GM12872 (cell line): ENCODE measurements around the gene NINJ2.

Experiments
- TF ChIP-seq, protein P1 (sequence below): IDR thresholded peaks from 3 replicates; pipeline ENCODE4 v1.5.1; 2011; ENCODE audit warnings: low read depth, mild to moderate bottlenecking, low read length, moderate library complexity; ENCODE audit not compliant: insufficient read depth

The NINJ2 gene

DNA sequence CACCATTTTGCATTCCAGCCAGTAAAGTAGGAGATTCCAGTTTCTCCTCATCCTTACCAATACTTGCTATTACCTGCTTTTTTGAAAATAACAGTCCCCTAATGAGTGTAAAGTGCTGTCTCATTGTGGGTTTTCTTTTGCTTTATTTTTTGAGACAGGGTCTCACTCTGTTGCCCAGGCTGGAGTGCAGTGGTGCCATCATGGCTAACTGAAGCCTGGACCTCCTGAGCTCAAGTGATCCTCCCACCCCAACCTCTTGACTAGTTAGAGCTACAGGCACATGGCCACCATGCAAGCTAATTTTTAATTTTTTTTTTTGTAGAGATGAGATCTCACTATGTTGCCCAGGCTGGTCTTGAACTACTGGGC lies 60.6 kb downstream of the NINJ2 start:
- TF ChIP-seq, protein P1, sequence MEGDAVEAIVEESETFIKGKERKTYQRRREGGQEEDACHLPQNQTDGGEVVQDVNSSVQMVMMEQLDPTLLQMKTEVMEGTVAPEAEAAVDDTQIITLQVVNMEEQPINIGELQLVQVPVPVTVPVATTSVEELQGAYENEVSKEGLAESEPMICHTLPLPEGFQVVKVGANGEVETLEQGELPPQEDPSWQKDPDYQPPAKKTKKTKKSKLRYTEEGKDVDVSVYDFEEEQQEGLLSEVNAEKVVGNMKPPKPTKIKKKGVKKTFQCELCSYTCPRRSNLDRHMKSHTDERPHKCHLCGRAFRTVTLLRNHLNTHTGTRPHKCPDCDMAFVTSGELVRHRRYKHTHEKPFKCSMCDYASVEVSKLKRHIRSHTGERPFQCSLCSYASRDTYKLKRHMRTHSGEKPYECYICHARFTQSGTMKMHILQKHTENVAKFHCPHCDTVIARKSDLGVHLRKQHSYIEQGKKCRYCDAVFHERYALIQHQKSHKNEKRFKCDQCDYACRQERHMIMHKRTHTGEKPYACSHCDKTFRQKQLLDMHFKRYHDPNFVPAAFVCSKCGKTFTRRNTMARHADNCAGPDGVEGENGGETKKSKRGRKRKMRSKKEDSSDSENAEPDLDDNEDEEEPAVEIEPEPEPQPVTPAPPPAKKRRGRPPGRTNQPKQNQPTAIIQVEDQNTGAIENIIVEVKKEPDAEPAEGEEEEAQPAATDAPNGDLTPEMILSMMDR, result no peak

DNA sequence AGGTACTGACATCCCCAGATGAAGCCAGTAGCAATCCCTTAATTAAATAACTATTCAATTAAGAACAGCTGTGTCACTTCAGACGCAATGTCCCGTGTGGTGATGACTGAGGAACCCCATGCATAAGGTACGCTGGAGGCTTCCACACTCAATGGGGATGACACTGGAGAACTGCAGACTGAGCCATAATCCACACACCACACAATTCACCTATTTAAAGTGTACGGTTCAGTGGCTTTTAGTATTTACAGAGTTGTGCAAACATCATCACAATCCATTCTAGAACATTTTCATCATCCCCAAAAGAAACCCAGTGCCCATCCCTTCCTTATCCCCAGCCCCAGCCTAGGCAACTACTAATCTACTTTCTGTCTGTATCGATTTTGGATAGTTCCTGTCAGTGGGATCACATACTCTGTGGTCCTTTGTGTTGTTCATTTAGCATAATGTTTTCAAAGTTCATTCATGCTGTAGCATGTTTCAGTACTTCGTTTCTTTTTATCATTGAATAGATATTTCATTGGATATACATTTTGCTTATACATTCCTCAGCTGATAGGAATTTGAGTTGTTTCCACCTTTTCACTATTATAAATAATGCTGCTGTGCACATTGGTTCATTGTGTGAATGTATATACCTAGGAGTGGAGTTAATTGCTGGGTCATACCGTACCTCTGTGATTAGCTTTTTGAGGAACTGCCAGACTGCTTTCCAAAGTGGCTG lies 61.1 kb downstream of the NINJ2 start:
- TF ChIP-seq, protein P1, result no peak

DNA sequence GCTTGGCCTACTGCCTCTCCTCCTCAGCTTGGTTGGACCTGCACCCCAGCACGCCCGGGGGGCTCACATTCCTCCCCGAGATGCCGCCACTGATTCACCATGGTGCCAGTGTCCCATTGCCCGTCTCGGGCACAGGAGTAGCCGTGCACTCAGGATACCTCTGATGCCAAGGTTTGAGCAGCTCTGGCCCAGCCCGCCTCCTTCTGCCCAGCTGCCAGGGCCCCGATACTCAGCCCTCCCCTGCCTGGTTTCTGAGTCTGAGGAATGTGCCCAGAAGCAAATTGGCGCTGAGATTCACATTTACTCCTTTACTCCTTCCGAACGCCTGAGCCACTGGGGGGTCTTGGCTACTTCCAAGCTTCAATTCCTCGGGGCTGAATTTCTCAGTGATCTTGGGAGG lies 63.5 kb downstream of the NINJ2 start:
- TF ChIP-seq, protein P1, result no peak

DNA sequence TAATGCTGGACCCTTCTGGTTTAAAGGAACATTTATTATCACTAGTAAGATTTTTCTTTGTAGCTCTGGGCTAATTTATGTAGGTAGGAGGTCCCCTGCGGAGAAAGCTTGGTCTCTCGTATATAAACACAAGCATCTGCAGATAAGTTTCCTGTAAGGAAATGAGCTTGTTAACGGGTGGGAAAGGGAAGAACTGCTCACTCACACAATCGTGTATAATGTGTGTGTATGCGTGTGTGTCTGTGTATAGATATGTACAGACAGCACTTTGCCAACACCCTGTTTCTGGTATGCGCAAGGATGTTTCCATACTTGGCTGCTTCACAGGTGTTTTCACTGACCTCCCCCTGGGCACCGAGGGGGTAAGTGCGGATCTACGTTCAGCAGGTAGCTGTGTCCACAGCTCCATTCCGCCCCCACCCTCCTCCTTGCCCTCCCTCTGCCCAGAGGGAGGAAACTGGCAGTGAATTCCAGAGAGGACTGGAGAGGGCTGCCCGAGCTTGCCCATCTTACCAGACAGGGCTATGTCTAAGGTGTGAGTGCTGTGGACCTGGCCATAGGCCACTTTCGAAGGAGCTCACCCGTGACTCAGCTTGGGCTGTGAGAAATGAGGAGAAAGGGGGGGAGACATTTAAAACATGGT lies 65.2 kb downstream of the NINJ2 start:
- TF ChIP-seq, protein P1, result no peak

DNA sequence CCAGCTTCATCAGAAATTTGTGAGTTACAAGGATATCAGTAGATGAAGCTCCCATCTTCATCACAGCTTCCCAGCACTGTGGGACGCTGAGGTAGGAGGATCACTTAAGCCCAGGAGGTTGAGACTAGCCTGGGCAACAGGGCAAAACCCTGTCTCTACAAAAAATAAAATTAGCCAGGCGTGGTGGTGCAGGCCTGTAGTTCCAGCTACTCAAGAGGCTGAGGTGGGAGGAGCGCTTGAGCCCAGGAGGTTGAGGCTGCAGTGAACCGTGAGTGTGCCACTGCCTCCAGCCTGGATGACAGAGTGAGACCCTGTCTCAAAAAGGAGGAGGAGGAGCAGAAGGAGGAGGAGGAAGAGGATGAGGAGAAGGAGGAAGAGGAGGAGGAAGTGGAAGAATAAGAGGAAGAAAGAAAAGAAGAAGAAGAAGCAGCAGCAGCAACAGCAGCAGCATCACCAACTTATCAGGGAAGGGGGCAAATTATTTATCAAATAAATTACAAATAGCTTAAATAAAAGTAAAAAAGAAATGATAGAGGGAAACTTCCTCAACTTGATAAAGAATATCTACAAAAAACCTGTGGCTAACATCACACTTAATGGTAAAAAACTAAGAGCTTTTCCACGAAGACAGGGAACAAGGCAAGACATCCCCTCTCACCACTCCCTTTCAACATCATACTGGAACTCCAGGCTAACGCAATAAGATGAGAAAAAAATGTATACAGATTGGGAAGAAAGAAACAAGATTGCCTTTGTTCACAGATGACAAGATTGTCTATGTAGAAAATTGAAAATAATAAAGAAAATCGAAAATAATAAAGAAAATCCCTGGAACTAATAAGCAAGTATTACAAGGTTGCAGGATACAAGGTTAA lies 69.6 kb downstream of the NINJ2 start:
- TF ChIP-seq, protein P1, result no peak

DNA sequence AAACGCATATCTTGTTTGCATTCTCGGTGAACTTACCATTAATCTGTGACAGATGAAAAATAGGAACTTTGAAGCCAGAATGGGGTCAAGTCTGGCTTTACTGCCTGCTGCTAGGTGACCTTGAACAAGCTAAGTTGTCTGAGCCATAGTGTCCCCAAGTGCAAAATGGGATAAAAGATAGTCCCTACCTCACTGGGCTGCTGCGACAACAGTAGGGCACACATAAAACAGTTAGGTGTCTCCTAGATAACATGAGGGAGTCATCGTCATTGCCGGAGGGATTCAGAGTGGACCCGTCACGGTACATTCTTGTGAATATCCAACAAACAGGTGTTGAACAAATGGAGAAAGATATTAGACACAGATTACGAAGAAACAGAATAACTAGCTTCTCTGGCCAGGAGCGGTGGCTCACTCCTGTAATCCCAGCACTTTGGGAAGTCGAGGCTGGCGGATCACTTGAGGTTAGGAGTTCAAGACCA lies 71.2 kb downstream of the NINJ2 start:
- TF ChIP-seq, protein P1, result no peak
